ENCODE data around the gene GRID1. TPM values are rescaled to one million over a fixed set of nuclear protein-coding genes. Genes with fewer than 3 reads are reported as not detected.

GRID1 gene
- total RNA-seq, 4 donors from 2014 or later = 0.88 to 7.3 (median 4.1) TPM

GRCh38 chr10:86213148-86213547, 153.4 kb downstream of the GRID1 start:
- TF ChIP-seq CTCF (IDR thresholded peaks at IDR 0.05) (no peak), POLR2A (IDR thresholded peaks at IDR 0.05) (no peak)
- no peaks in the 10 kb centered on the region for H3K27me3 ChIP-seq
- no peaks in the 10 kb centered on the region for H3K9me3 ChIP-seq
- intact Hi-C loops (cut with DNase I; ENCODE audit: low total_unique reads) = no loop called here
- no peak for DNase-seq
- H3K4me3 ChIP-seq = no peak overlapping the region
- no peaks in the 10 kb centered on the region for H3K4me1 ChIP-seq
- H3K36me3 ChIP-seq = no peaks in the 10 kb centered on the region
- no peak overlapping the region for H3K27ac ChIP-seq

- no peak for DNase-seq
- Histone ChIP-seq H3K27ac (no peak overlapping the region), H3K27me3 (no peaks in the 10 kb centered on the region), H3K9me3 (no peaks in the 10 kb centered on the region), H3K36me3 (no peaks in the 10 kb centered on the region), H3K4me1 (no peaks in the 10 kb centered on the region), H3K4me3 (no peak overlapping the region)
- intact Hi-C loops (cut with DNase I; ENCODE audit: low total_unique reads) = no loop called here
- TF ChIP-seq CTCF (IDR thresholded peaks at IDR 0.05) (no peak), POLR2A (IDR thresholded peaks at IDR 0.05) (no peak)
Observed at GRCh38 chr10:86212391-86212700, 154.2 kb downstream of the GRID1 start.

GRCh38 chr10:86211691-86212390, 154.8 kb downstream of the GRID1 start:
- no peak for TF ChIP-seq POLR2A (IDR thresholded peaks at IDR 0.05)
- TF ChIP-seq CTCF (IDR thresholded peaks at IDR 0.05) = no peak
- Histone ChIP-seq H3K27ac (no peak overlapping the region), H3K36me3 (no peaks in the 10 kb centered on the region), H3K4me1 (no peaks in the 10 kb centered on the region), H3K27me3 (no peaks in the 10 kb centered on the region), H3K4me3 (no peak overlapping the region), H3K9me3 (no peaks in the 10 kb centered on the region)
- intact Hi-C loops (cut with DNase I; ENCODE audit: low total_unique reads) = no loop called here
- DNase-seq = no peak

GRCh38 chr10:86210416-86210815, 156.2 kb downstream of the GRID1 start:
- H3K36me3 ChIP-seq = no peaks in the 10 kb centered on the region

GRCh38 chr10:86209726-86210125, 156.9 kb downstream of the GRID1 start:
- Histone ChIP-seq H3K4me1 (no peaks in the 10 kb centered on the region), H3K9me3 (no peaks in the 10 kb centered on the region), H3K27ac (no peak overlapping the region), H3K4me3 (no peak overlapping the region), H3K36me3 (no peaks in the 10 kb centered on the region), H3K27me3 (no peaks in the 10 kb centered on the region)
- no peak for DNase-seq
- TF ChIP-seq POLR2A (IDR thresholded peaks at IDR 0.05) (no peak), CTCF (IDR thresholded peaks at IDR 0.05) (no peak)
- intact Hi-C loops (cut with DNase I; ENCODE audit: low total_unique reads) = no loop called here

More at GRCh38 chr10:86210416-86210815, 156.2 kb downstream of the GRID1 start:
- intact Hi-C loops (cut with DNase I; ENCODE audit: low total_unique reads) = no loop called here
- H3K9me3 ChIP-seq = no peaks in the 10 kb centered on the region
- H3K4me1 ChIP-seq = no peaks in the 10 kb centered on the region
- TF ChIP-seq POLR2A (IDR thresholded peaks at IDR 0.05) (no peak), CTCF (IDR thresholded peaks at IDR 0.05) (no peak)
- no peaks in the 10 kb centered on the region for H3K27me3 ChIP-seq
- no peak overlapping the region for H3K4me3 ChIP-seq
- no peak for DNase-seq
- no peak overlapping the region for H3K27ac ChIP-seq
